Activated CD8-positive, alpha-beta memory T cell treated with anti-CD3 and anti-CD28 coated beads, Interleukin-2, amount 50 U/mL, for 48 hours (primary cell): Measurements from ENCODE around the gene GALM.
"Not testable (repeated sequence)": the region's sequence is repeated elsewhere in the genome, so short reads cannot be mapped to it uniquely, and the experiment has no call there.

Source experiments
- DNase-seq: peaks from one replicate; pipeline ENCODE4 v3.0.0-alpha.2; 2020

Gene GALM

GRCh38 chr2:38682620-38683019 lies 16.7 kb downstream of the GALM start:
- DNase-seq: not testable (repeated sequence)

DNA sequence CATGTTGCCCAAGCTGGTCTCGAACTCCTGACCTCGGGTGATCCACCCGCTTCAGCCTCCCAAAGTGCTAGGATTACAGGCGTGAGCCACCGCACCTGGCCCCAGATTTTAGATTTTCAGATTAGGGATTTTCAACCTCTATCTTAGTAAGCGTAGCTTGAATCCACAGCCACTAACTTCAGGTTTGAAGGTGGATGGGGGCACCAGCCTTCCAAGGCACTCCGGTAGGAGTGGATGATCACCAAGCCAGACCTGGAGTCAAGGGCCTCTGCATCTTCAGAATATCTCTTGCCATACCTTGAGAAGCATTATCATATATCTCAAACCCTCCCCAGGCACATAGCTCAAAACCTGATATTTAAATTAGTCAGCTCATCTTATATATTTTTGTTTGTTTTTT lies 17.9 kb downstream of the GALM start:
- DNase-seq: no peak

DNA sequence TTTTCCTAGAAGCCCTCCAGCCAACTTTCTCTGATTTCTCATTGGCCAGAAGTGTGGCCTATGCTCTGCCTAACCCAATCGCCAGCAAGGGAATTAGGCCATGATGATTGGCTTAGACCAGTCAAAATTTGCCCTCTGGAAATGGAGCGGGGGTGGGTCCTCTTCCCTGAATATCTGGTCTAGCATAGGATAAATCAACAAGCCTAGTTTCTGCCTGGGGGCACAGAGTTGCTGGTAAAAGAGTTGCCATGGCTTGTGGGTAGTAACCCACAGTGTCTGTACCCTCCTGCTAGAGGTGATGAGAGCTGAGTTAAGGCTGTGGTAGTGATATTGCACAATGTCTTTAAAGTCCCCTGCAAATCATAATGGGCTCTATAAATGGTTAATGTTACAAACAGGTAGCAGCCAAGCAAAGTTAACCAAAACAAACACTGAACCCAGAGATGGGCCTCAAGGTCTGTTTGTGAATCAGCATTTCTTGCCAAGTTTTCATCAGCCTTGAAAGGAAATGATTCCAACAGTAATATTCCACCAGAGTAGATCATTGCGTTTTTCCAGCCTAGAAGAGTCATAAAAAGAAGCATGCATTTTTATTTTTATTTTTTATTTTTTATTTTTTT lies 19.3 kb downstream of the GALM start:
- no peak for DNase-seq

- no peak for DNase-seq
Observed at GRCh38 chr2:38690499-38691420, 24.8 kb downstream of the GALM start.

- DNase-seq: no peak
Observed at GRCh38 chr2:38691994-38692393, 26.1 kb downstream of the GALM start.

GRCh38 chr2:38692636-38693318 lies 26.9 kb downstream of the GALM start:
- DNase-seq: no peak

GRCh38 chr2:38697116-38697840 lies 31.4 kb downstream of the GALM start:
- no peak for DNase-seq

GRCh38 chr2:38698467-38699003 lies 32.6 kb downstream of the GALM start:
- no peak for DNase-seq

DNA sequence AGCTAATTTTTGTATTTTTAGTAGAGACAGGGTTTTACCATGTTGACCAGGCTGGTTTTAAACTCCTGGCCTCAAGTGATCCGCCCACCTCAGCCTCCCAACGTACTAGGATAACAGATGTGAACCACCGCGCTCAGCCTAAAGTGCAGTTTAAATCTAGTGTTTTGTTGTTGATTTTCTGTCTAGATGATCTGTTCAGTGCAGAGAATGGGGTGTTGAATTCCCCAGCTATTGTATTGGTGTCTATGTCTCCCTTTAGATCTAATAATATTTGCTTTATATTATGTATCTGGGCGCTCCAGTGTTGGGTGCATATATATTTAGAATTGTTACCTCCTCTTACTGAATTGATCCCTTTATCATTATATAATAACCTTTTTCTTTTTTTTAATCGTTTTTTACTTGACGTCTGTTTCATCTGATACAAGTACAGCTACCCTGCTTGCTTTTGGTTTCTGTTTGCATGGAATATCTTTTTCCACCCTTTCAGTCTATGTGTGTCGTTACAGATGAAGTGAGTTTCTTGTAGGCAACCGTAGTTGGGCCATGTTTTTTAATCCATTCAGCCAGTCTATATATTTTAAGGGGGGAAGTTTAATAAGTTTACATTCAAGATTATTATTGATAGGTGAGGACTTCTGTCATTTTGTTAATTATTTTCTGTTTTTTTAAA lies 34.3 kb downstream of the GALM start:
- DNase-seq: no peak

DNA sequence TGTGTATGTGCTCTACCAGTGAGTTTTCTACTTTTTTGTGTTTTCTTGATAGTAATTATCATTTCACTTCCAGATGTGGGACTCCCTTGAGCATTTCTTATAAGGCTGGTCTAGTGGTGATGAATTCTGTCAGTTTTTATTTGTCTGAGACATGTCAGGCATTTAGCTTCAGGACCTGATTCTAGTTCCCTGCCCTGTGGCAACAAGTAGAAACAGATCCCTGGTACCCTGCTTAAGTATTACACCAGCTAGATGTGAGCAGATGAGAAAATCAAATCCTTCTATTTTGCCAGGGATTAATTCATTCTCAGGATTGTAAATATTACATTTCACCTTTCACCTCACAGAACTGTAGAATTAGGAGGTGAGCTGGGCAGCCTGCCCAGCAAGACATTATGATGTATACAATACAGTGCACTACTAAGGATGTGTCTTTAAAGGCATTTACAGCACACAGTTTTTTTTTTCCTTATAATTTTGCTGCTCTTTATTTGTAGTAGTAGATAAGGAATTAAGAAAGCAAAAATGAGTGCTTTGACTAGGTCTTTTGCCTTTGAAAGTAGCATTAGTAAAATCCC lies 35.1 kb downstream of the GALM start:
- no peak for DNase-seq

GRCh38 chr2:38701542-38701941 lies 35.6 kb downstream of the GALM start:
- no peak for DNase-seq

- DNase-seq: no peak
Observed at GRCh38 chr2:38702413-38702812, 36.5 kb downstream of the GALM start.

GRCh38 chr2:38703336-38703735 lies 37.4 kb downstream of the GALM start:
- DNase-seq: not testable (repeated sequence)

DNA sequence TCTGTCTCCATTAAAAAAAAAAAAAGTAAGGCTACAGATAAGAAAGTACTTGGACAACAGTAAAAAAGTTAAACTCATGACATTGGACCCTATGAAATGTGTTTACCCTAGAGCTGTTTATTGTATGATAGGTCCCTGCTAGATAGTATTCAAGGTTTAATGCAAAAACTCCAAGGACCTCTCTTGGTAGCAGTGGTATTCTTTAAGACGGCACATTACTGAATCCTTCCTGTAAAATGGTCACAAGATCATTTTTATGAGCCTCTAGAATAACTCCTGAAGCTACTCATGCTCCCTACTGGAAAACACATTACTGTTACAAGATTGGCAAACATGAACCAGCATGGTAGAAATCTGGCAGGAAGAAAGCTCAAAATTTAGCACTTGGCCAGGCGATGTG lies 38.8 kb downstream of the GALM start:
- DNase-seq: no peak

DNA sequence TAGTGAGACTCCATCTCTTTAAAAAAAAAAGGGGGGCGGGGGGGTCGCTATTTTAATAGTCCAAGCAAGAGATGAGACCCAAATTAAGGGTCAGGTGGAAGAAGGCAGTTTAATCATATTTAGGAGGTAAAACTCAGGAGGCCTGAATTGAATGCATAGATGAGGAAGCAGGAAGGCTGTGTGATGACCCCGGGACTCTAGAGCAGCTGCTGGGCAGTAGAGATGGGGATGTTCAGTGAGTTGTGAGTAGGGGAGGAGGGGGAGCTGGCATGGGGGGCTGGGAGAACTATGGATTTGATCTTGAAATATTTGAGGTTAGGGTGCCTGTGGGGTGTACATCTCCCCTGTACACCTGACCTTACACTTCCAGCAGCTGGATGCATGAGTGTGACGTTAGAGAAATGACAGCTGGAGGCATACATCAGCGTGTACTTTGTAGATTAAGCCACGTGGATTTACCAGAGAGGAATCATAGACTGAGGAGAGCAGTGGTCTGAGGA lies 41.0 kb downstream of the GALM start:
- DNase-seq: no peak

GRCh38 chr2:38708491-38708890 lies 42.6 kb downstream of the GALM start:
- DNase-seq: not testable (repeated sequence)

- no peak for DNase-seq
Observed at GRCh38 chr2:38708900-38709566, 43.1 kb downstream of the GALM start.

GRCh38 chr2:38709567-38710194 lies 43.8 kb downstream of the GALM start:
- DNase-seq: no peak

DNA sequence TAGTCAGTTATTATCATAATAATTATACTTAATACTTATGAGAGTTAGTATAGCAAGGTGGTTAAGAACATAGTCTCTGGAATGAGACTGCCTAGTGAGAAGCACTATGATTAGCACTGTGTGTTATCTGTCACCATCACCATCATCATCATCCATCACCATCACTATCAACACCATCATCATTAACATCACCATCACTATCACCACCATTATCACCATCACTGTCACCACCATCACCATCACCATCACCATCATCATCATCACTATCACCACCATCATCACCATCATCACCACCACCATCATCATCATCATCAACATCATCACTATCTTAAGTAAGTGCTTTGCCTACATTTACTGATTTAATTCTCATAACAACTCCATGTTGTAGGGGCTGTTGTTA lies 45.6 kb downstream of the GALM start:
- no peak for DNase-seq

GRCh38 chr2:38712413-38712812 lies 46.5 kb downstream of the GALM start:
- DNase-seq: no peak

- no peak for DNase-seq
Observed at GRCh38 chr2:38712871-38713270, 47.0 kb downstream of the GALM start.
